Ishikawa (cell line): ENCODE results near the gene TMEM89.

Experiments
- TEAD4 ChIP-seq: IDR thresholded peaks from 2 replicates; pipeline ENCODE4 v1.6.1; 2012
- YY1 ChIP-seq: IDR thresholded peaks from 2 replicates; pipeline ENCODE4 v1.6.1; 2012; ENCODE audit warnings: low read depth
- TF ChIP-seq, protein P1 (sequence below): IDR thresholded peaks from 2 replicates; pipeline ENCODE4 v1.6.1; 2012

DNA sequence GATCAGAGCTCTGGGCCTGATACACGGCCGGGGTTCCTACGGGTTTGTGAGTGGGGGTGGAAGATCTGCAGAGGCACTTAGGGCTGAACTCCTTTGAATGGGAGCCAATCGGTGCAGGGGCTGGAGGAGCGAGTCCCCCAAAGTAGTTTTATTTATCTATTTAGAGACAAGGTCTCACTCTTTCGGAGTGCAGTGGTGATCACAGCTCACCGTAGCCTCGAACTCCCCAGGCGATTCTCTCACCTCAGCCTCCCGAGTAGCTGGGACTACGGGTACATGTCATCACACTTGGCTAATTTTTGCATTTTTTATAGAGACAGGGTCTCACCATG, 42.7 kb upstream of the TMEM89 start:
- TF ChIP-seq, protein P1, sequence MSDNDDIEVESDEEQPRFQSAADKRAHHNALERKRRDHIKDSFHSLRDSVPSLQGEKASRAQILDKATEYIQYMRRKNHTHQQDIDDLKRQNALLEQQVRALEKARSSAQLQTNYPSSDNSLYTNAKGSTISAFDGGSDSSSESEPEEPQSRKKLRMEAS = no peak
- TF ChIP-seq TEAD4 (no peak), YY1 (no peak)
